WI38 (cell line): ENCODE data around the gene PAX5.

ENCODE experiments used
- H3K4me3 ChIP-seq: 2 replicates; pipeline ENCODE4 v1.5.1; 2011; ENCODE audit warnings: low read depth, mild to moderate bottlenecking, control low read depth, low read length
- TF ChIP-seq, protein P1 (sequence below): IDR thresholded peaks from 2 replicates; pipeline ENCODE4 v1.5.1; 2012; ENCODE audit warnings: low read depth, mild to moderate bottlenecking, control low read depth, low read length

The PAX5 gene

DNA sequence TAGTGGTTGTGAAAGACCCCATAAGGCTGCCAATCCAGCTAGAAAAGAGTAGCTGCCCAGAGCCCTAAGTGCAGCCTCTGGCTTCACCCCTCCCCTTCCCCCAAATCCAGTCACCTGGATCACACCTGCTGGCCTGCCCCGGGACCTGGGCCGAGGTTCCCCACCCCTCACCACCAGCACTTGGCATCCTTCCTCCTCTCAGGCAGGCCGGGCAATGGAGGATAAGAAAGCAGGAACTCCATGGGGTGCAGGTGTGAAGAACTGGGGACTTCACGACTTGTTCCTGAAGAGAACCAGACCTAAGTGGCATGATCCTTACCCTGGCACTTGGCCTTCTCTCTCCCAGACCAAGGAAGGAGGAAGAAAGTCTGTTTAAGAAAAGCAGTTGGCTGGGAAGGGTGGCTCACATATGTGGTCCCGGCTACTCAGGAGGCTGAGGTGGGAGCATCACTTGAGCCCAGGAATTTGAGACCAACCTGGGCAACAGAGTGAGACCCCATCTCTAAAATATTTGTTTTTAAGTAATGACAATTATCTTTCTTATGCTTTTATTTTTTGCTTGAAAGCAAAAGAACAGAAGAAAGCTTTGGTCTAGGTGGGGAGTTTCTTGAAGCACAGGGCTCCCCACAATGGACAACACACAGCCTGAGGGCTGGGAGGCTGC, 131.1 kb downstream of the PAX5 start:
- no peak overlapping the region for H3K4me3 ChIP-seq
- TF ChIP-seq, protein P1, sequence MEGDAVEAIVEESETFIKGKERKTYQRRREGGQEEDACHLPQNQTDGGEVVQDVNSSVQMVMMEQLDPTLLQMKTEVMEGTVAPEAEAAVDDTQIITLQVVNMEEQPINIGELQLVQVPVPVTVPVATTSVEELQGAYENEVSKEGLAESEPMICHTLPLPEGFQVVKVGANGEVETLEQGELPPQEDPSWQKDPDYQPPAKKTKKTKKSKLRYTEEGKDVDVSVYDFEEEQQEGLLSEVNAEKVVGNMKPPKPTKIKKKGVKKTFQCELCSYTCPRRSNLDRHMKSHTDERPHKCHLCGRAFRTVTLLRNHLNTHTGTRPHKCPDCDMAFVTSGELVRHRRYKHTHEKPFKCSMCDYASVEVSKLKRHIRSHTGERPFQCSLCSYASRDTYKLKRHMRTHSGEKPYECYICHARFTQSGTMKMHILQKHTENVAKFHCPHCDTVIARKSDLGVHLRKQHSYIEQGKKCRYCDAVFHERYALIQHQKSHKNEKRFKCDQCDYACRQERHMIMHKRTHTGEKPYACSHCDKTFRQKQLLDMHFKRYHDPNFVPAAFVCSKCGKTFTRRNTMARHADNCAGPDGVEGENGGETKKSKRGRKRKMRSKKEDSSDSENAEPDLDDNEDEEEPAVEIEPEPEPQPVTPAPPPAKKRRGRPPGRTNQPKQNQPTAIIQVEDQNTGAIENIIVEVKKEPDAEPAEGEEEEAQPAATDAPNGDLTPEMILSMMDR, result no peak

DNA sequence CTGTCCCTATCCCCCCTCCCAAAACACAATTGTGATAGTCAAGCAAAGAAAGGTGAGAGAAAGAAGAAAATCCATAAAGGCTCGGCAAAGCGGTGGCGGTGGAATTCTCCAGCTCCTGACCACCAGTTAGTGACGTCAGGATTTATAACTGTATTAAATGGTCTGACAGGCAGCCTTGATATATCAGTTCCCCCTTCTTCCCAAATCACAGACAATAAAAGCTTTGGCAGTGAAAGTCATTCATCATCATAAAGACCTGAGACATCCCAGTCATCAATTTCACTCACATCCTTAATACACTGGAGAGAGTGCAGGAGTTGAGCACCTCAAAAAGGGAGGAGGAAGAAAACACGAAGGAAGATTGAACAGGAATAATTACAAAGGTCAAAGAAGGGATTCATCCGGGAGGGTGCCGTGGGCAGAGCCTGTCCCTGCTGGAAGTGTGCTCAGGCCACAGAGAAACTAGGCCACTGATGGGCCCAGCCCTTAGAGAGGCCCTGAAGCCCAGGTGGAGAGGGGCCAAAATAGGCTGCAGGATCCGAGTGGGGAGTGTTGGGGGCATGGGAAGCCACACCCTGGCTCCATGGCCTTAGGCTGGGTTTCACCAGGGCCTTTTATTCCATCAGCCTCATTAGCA, 131.9 kb downstream of the PAX5 start:
- no peak overlapping the region for H3K4me3 ChIP-seq
- TF ChIP-seq, protein P1, result no peak

DNA sequence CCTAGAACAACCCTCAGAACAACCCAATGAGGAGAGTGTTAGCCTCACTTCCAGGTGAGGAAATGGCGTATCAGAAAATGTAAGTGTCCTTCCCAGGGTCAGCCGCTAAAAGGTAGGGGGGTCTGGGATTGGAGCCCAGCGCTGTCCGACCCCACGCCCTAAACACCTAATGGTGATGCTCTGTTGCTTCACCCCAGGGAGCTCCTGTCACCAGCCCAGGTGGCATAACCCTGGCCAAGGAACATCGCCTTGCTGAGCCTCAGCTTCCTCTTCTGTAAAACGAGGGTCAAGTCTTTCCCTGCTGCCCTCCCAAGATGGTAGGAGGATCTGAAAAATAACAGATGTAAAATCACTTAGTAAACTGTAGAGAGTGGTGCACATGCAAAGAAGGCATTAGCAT, 132.5 kb downstream of the PAX5 start:
- no peak overlapping the region for H3K4me3 ChIP-seq
- TF ChIP-seq, protein P1, result no peak

DNA sequence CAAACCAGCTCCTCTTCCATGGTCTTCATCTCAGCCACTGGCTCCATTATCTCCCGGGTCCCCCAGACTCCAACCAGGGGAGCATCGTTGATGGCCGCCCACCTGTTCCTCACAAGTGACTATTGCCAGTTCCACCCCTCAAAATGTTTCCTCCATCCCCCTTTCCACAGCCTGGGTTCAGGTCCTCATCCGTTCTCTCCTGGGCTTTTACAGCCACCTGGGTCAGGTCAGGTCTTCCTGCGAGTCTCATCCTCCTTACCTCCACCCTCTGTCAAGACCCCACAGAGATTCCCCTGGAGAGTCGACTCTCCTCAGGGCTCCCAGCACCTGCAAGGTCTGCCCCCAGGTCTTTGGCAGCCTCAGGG, 133.2 kb downstream of the PAX5 start:
- TF ChIP-seq, protein P1, result no peak

DNA sequence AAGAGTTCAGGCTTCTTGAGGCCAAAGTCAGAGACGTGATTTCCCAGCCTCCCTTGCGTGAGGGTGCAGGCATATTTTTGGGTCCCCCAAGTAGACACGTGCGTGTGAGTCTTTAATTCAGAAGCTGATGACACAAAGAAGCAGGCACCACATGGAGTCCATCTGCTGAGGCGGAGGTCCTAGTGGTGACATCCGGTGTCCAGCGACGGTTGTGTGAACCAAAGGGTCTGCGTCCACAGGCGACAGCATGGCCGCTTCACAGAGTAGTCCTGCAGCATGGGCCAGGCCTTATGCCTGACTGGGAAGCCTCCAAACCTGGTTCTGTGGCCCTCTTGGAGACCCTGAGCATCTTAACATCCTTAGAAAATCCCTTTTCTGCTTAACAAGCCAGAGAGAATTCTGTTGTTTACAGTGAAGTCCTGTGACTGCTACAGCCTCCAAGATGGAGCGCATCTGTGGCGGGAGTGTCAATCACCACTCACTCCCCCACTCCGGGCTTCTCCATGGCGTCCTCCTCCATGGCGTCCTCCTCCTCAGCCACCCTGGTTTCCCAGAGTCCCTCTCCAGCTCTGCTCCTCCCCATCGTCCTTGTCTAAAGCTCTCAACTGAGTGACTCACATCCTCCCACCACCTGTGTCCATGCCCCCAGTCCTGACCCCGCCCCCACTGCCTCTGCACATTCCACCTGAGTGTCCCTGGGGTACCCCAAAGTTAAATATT, 133.8 kb downstream of the PAX5 start:
- no peak overlapping the region for H3K4me3 ChIP-seq
- TF ChIP-seq, protein P1, result no peak

More for the DNA sequence above, 133.2 kb downstream of the PAX5 start:
- H3K4me3 ChIP-seq, result no peak overlapping the region

DNA sequence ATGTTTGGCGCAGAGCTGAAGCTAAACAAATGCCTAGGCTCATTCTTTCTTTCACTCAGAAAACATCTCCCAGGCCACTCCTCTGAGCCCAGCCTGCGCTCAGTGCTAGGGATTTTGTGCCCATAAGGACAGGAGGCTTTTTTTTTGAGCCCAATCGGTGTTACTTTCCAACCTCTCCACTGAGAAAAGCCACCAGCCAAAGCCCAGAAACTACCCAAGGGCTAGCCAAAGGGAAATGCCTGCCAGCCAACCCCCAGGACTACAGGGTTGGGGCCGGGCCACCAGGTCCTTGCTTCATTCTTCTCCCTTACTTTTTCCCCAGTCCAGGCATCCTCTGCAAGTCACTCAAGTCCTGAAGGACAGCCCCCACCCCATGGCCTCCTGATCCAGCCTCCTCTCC, 134.7 kb downstream of the PAX5 start:
- no peak overlapping the region for H3K4me3 ChIP-seq
- TF ChIP-seq, protein P1, result no peak
